PFSK-1 (cell line): Measurements from ENCODE around the gene TSPO2. TPM values are rescaled to one million over a fixed set of nuclear protein-coding genes. Genes with fewer than 3 reads are reported as not detected.

Experiments used
- FOXP2 ChIP-seq: optimal IDR thresholded peaks from 2 replicates; pipeline ENCODE3; 2011; ENCODE audit warnings: borderline replicate concordance, control low read depth, inconsistent platforms; ENCODE audit not compliant: insufficient read depth; ENCODE audit errors: extremely low read length, extremely low read depth
- POLR2AphosphoS5 ChIP-seq: IDR thresholded peaks from 2 replicates; pipeline ENCODE4 v1.6.1; 2012; ENCODE audit warnings: low read depth, mild to moderate bottlenecking, control low read depth, low read length, moderate library complexity
- REST ChIP-seq, 2 experiments: IDR thresholded peaks; 2 replicates each; pipeline versions ENCODE4 v1.6.1 to v1.8.0; 2011 to 2012; ENCODE audit warnings: low read depth in 2 of 2, low read length in 2 of 2, control low read depth in 1 of 2, inconsistent platforms in 1 of 2, mild to moderate bottlenecking in 1 of 2, moderate library complexity in 1 of 2; ENCODE audit not compliant: insufficient read depth in 1 of 2
- SIN3A ChIP-seq: IDR thresholded peaks from 2 replicates; pipeline ENCODE4 v1.6.1; 2012; ENCODE audit warnings: mild to moderate bottlenecking, low read length, moderate library complexity, borderline replicate concordance; ENCODE audit not compliant: insufficient read depth
- TAF1 ChIP-seq: IDR thresholded peaks from 2 replicates; pipeline ENCODE4 v1.6.1; 2012; ENCODE audit warnings: low read length, control low read depth, borderline replicate concordance; ENCODE audit not compliant: insufficient read depth
- polyA plus RNA-seq: library from polyadenylated mRNA; unstranded; fragments of >200 nt; gene quantifications from one replicate; pipeline ENCODE4 v1.2.1, GENCODE V29; 2012; ENCODE audit warnings: low read depth, missing spikeins; ENCODE audit not compliant: insufficient read length

The TSPO2 gene
- not detected for polyA plus RNA-seq

- TF ChIP-seq POLR2AphosphoS5, result no peak
- TF ChIP-seq FOXP2, result no peak
- TF ChIP-seq SIN3A, result no peak
- TF ChIP-seq REST (IDR thresholded peaks at IDR 0.05; ENCODE audit: insufficient read depth in 1 of 2, low read depth in 2 of 2, low read length in 2 of 2), result no peak
- no peak for TF ChIP-seq TAF1
Measured at GRCh38 chr6:41042226-41043055, at the start of gene TSPO2. TSS of gene TSPO2 (plus strand) at chr6:41042467. CDS start at chr6:41042986, 519 bp downstream.

- no peak for TF ChIP-seq TAF1
- TF ChIP-seq FOXP2, result no peak
Measured at GRCh38 chr6:40992746-40993145, 49.5 kb upstream of the TSPO2 start.

GRCh38 chr6:40996591-40997233, 45.6 kb upstream of the TSPO2 start:
- TF ChIP-seq REST (IDR thresholded peaks at IDR 0.05; ENCODE audit: insufficient read depth in 1 of 2, low read depth in 2 of 2, low read length in 2 of 2) (no peak), POLR2AphosphoS5 (no peak), TAF1 (no peak), FOXP2 (no peak), SIN3A (no peak)

GRCh38 chr6:40997234-40997957, 44.9 kb upstream of the TSPO2 start:
- TF ChIP-seq TAF1, result no peak
- TF ChIP-seq POLR2AphosphoS5, result no peak
- no peak for TF ChIP-seq SIN3A
- TF ChIP-seq FOXP2, result no peak
- TF ChIP-seq REST (IDR thresholded peaks at IDR 0.05; ENCODE audit: insufficient read depth in 1 of 2, low read depth in 2 of 2, low read length in 2 of 2), result no peak

GRCh38 chr6:40998661-40999060, 43.6 kb upstream of the TSPO2 start:
- TF ChIP-seq FOXP2 (no peak), REST (IDR thresholded peaks at IDR 0.05; ENCODE audit: insufficient read depth in 1 of 2, low read depth in 2 of 2, low read length in 2 of 2) (no peak), TAF1 (no peak), POLR2AphosphoS5 (no peak), SIN3A (no peak)
